AG09319 (cell line): Measurements from ENCODE around the gene MB.

Experiments used
- DNase-seq: peaks from one replicate; pipeline ENCODE4 v3.0.0-alpha.2; 2010; ENCODE audit warnings: low read depth; ENCODE audit errors: extremely low read depth
- TF ChIP-seq, protein P1 (sequence below): IDR thresholded peaks from 2 replicates; pipeline ENCODE4 v1.5.1; 2011; ENCODE audit warnings: low read depth, mild to moderate bottlenecking, inconsistent platforms, low read length, moderate library complexity

The MB gene

DNA sequence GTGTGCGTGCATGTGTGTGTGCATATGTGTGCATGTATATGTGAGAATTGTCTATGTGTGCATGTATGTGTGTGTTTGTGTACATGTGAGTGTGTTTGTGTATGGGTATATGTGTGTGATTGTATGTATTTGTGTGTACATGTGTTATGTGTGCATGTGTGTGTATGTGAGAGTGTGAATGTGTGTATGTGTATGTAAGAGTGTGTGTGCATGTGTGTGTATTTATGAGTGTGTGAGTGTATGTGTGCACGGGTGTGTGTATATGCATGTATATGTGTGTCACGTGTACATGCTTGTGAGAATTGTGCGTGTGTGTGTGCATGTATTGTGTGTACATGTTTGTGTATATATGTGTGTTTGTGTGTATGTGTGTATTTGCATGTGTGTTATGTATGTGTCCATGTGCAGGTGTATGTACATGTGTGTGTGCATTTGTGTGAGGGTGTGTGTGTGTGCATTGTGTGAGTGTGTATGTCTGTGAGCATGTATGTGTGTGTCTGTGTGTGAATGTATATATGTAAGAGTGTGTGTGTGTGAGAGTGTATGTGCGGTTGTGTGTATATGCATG is 16.0 kb downstream of the MB start:
- no peak for DNase-seq
- TF ChIP-seq, protein P1, sequence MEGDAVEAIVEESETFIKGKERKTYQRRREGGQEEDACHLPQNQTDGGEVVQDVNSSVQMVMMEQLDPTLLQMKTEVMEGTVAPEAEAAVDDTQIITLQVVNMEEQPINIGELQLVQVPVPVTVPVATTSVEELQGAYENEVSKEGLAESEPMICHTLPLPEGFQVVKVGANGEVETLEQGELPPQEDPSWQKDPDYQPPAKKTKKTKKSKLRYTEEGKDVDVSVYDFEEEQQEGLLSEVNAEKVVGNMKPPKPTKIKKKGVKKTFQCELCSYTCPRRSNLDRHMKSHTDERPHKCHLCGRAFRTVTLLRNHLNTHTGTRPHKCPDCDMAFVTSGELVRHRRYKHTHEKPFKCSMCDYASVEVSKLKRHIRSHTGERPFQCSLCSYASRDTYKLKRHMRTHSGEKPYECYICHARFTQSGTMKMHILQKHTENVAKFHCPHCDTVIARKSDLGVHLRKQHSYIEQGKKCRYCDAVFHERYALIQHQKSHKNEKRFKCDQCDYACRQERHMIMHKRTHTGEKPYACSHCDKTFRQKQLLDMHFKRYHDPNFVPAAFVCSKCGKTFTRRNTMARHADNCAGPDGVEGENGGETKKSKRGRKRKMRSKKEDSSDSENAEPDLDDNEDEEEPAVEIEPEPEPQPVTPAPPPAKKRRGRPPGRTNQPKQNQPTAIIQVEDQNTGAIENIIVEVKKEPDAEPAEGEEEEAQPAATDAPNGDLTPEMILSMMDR: no peak

DNA sequence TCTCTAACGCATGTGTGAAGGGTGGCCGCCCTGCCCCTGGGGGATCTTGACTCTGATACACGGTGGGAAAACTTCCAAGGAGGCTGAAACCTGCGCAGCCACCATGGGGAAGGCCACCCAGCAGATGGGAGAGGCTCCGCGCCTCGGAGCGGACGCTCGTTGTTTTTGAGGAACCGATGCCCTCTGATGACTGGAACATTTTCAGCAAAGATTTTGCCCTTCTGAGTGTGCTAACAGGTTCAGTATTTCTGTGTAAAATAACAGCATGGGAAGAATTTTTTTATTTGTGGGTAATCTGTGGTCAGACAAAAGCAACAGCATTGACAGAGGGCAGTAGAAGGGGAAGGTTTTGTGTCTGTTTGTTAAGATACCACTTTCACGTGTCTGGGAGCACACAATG is 16.7 kb downstream of the MB start:
- DNase-seq: no peak
- TF ChIP-seq, protein P1: no peak

DNA sequence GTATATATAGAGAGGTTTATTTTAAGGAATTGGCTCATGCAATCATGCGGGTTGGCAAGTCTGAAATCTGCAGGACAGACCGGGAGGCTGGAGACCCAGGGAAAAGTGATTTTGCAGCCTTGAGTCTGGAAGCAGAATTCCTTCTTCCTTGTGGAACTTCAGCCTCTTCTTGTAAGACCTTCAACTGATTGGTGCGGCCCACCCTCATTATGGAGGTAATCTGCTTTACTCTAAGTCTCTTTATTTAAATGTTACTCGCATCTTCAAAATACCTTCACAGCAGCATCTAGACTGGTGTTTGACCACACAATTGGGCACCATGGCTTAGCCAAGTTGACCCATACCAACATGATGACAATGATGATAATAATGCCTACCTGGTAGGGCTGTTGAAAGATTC is 17.8 kb downstream of the MB start:
- TF ChIP-seq, protein P1: no peak
- no peak for DNase-seq

DNA sequence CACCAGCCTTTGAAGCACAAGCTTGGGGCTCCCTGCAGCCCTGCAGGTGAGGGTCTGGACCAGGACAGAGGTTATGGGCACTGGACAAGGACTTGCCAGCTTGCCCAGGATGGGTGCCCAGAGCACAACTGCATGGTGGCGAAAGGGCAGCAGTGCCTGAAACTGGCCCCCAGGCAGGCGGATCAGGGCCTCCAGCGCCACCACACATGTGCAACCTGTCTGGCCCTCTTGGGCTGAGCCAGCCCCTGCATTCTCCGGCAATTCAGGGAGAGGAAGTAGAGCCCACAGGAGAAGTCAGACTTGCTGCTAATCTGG is 18.8 kb downstream of the MB start:
- TF ChIP-seq, protein P1: no peak
- no peak for DNase-seq

DNA sequence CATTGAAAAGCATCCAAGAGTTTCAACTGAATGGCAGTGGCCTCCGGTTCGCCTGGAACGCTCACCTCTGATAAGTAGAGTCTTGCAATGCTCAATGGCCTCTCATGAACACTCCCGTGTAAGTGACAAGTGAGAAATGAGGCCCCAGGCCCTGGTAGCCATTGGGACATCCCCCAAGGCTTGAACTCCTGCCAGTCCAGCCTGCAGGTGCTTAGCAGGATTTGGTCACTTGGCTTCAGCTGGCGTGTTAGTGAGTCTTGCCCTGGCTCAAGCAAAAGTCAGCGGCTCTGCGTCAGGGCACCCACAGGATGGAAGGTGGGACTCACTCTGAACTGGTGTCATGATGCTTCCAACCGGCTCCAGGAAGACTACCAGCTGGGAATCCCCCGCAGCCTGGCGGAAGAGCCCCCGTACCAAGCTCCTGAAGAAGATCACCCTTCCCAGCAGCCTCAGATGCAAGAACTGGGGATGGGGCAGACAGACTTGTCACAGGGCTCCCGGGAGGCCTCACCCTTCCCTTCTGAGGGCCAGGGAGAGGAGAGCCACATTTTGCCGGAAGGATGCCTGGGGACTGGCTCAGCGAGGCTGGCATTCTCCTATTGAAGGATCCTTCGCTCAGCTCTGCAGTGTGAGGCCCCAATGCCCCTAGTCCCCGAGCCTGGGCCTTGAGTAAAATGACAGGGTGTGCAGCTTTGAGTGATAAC is 19.3 kb downstream of the MB start:
- no peak for DNase-seq
- TF ChIP-seq, protein P1: no peak

DNA sequence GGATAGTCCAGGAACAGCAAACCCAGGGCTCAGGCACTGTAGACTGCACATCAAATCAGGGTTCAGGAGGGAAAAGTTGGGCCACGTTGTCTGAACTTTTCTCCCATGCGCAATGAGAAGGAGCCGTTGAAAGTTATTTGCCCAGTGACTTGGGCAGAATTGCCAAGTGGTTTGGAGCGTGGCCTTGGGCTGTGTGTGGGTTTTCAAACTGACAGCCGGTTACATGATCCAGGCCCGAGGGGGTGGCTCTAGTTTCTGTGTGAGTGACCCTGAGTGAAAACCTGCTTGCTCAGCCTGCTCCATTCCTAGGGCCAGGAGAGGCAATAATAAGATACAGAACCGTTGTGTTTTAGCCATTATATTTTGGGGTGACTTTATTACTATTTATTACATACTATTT is 20.3 kb downstream of the MB start:
- TF ChIP-seq, protein P1: no peak

DNA sequence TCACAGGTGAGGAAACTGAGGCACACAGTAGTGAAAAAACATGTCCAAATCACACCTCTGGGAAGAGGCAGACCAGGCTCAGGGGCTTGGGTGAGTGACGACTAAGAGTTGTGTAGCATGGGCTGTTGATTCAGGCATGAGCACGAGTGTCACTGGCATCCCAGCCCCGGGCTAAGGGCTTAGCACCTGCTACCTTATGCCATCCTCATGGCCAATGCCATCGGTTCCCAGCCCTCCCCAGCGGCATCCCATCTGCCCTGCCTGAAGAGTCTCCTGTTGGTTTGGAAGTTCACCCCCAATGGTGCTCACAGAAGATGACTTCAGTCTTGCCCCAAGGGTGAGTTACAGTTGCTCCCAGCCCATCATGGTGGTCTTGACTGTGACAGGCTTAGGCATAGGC is 22.4 kb downstream of the MB start:
- TF ChIP-seq, protein P1: no peak
- DNase-seq: no peak

More for the DNA sequence above, 20.3 kb downstream of the MB start:
- DNase-seq: no peak
